Measurements from ENCODE around the gene METTL8. TPM values are rescaled to one million over a fixed set of nuclear protein-coding genes. Genes with fewer than 3 reads are reported as not detected.

Gene METTL8
- total RNA-seq: 7.7 TPM in 2 replicates

DNA sequence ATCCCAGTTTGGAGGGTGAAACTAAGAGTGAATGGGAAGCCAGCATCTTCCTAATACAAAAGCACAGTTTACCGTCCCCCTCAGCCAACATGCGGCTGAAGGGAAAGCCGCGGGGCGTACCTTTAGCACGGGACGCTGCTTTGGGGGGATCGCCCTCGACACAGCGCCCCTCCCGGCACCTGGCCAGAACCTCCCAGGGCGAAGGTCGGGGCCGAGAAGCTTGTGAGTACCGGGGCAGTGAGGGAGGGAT lies at the start of gene METTL8:
Gene METTL8 (minus strand): TSS at position 228 of the 250 bp plus-strand sequence. CDS start 41,805 bp downstream, outside the sequence.

GRCh38 chr2:171434013-171434989 lies 511 bp upstream of the METTL8 start, which contains the start of gene DCAF17:
DCAF17 (plus strand) TSS chr2:171434226; CDS start chr2:171434578, 352 bp downstream.

Other genes with a start within 250 kb of the METTL8 start
- 18.3 and 19.7 TPM in 2 replicates for gene DCAF17, start 236 bp upstream of the METTL8 start, total RNA-seq
- gene CYBRD1, start 88.5 kb upstream of the METTL8 start, total RNA-seq: 265 and 454 TPM in 2 replicates